Esophagus squamous epithelium (tissue), 4 donors: ENCODE results near the gene SEMA6A.

Experiments used
- POLR2A ChIP-seq, 4 donors: fragments of 450-650 bp; IDR thresholded peaks; one replicate each; pipeline ENCODE4 v1.6.1; 2017; ENCODE audit warnings: antibody characterized with exemption in 4 of 4, mild to moderate bottlenecking in 4 of 4, moderate library complexity in 3 of 4
- TF ChIP-seq, protein P1 (sequence below), 6 experiments: fragments of 450-650 bp in 4 of 6; fragments of 200-600 bp in 2 of 6; sonication (generic) in 2 of 6; IDR thresholded peaks; one replicate each; pipeline ENCODE4 v1.5.1; 2016 to 2019; ENCODE audit warnings: antibody characterized with exemption in 6 of 6, mild to moderate bottlenecking in 4 of 6, moderate library complexity in 4 of 6

GRCh38 chr5:116564756-116565490 is 9.7 kb downstream of the SEMA6A start:
- TF ChIP-seq, protein P1, sequence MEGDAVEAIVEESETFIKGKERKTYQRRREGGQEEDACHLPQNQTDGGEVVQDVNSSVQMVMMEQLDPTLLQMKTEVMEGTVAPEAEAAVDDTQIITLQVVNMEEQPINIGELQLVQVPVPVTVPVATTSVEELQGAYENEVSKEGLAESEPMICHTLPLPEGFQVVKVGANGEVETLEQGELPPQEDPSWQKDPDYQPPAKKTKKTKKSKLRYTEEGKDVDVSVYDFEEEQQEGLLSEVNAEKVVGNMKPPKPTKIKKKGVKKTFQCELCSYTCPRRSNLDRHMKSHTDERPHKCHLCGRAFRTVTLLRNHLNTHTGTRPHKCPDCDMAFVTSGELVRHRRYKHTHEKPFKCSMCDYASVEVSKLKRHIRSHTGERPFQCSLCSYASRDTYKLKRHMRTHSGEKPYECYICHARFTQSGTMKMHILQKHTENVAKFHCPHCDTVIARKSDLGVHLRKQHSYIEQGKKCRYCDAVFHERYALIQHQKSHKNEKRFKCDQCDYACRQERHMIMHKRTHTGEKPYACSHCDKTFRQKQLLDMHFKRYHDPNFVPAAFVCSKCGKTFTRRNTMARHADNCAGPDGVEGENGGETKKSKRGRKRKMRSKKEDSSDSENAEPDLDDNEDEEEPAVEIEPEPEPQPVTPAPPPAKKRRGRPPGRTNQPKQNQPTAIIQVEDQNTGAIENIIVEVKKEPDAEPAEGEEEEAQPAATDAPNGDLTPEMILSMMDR (IDR thresholded peaks at IDR 0.05), result no peak
- no peak for TF ChIP-seq POLR2A (IDR thresholded peaks at IDR 0.05)
